Liver (tissue), 9 donors: ENCODE results near the gene IQCK. TPM values are rescaled to one million over a fixed set of nuclear protein-coding genes. Genes with fewer than 3 reads are reported as not detected.

Experiments
- DNase-seq: peaks from one replicate; pipeline ENCODE4 v3.0.0-alpha.2; 2017; ENCODE audit warnings: low spot score
- H3K27ac ChIP-seq, 2 donors: one replicate each; pipeline ENCODE4 v1.7.0; 2013; ENCODE audit warnings: inconsistent platforms in 2 of 2, low read length in 2 of 2, control low read depth in 1 of 2, low read depth in 1 of 2, mild to moderate bottlenecking in 1 of 2
- H3K27me3 ChIP-seq, 4 donors: one replicate each; pipeline versions ENCODE4 v1.6.1 to v1.7.0; 2013; ENCODE audit warnings: low read length in 3 of 4, inconsistent platforms in 1 of 4, mild to moderate bottlenecking in 1 of 4, moderate library complexity in 1 of 4; ENCODE audit not compliant: control insufficient read depth in 4 of 4, insufficient read depth in 4 of 4
- H3K36me3 ChIP-seq, 4 donors: one replicate each; pipeline versions ENCODE4 v1.6.1 to v1.7.0; 2013; ENCODE audit warnings: low read length in 3 of 4, mild to moderate bottlenecking in 3 of 4, low read depth in 1 of 4, moderate library complexity in 1 of 4; ENCODE audit not compliant: control insufficient read depth in 4 of 4, insufficient read depth in 3 of 4
- H3K4me1 ChIP-seq, 4 donors: one replicate each; pipeline versions ENCODE4 v1.6.1 to v1.7.0; 2013; ENCODE audit warnings: low read length in 3 of 4, mild to moderate bottlenecking in 3 of 4, moderate library complexity in 1 of 4; ENCODE audit not compliant: control insufficient read depth in 4 of 4, insufficient read depth in 4 of 4
- H3K4me3 ChIP-seq, 3 donors: one replicate each; pipeline versions ENCODE4 v1.6.1 to v1.7.0; 2013; ENCODE audit warnings: low read length in 3 of 3, control low read depth in 1 of 3, low read depth in 1 of 3, mild to moderate bottlenecking in 1 of 3
- H3K9ac ChIP-seq, 2 donors: one replicate each; pipeline ENCODE4 v1.7.0; 2013; ENCODE audit warnings: low read length in 2 of 2, mild to moderate bottlenecking in 2 of 2, moderate library complexity in 2 of 2, control low read depth in 1 of 2, low read depth in 1 of 2
- H3K9me3 ChIP-seq, 4 donors: one replicate each; pipeline versions ENCODE4 v1.6.1 to v1.7.0; 2013; ENCODE audit warnings: low read length in 3 of 4; ENCODE audit not compliant: control insufficient read depth in 4 of 4
- CTCF ChIP-seq: fragments of 150-350 bp; IDR thresholded peaks from 2 replicates; pipeline ENCODE4 v1.5.1; 2017; ENCODE audit warnings: improper control_type of control experiment, low read depth, low read length; ENCODE audit not compliant: missing input control
- EGR1 ChIP-seq, 2 donors: IDR thresholded peaks; 2 replicates each; pipeline ENCODE4 v1.6.1; 2016 to 2018; ENCODE audit warnings: antibody characterized with exemption in 2 of 2, low read depth in 2 of 2
- FOXA1 ChIP-seq: IDR thresholded peaks from 2 replicates; pipeline ENCODE4 v1.6.1; 2016; ENCODE audit warnings: antibody characterized with exemption
- FOXA2 ChIP-seq: IDR thresholded peaks from 2 replicates; pipeline ENCODE4 v1.6.1; 2016; ENCODE audit warnings: antibody characterized with exemption
- GABPA ChIP-seq, 2 donors: IDR thresholded peaks in 1 of 2; conservative IDR thresholded peaks in 1 of 2; 2 replicates each; pipeline ENCODE4 v1.6.1; 2016; ENCODE audit warnings: antibody characterized with exemption in 2 of 2, mild to moderate bottlenecking in 1 of 2, moderate library complexity in 1 of 2
- HNF4A ChIP-seq, 2 donors: conservative IDR thresholded peaks; 2 replicates each; pipeline ENCODE4 v1.6.1; 2016; ENCODE audit warnings: antibody characterized with exemption in 2 of 2, mild to moderate bottlenecking in 2 of 2
- HNF4G ChIP-seq: IDR thresholded peaks from 2 replicates; pipeline ENCODE4 v1.6.1; 2016; ENCODE audit warnings: antibody characterized with exemption
- JUND ChIP-seq, 2 donors: IDR thresholded peaks; 2 replicates each; pipeline ENCODE4 v1.6.1; 2016; ENCODE audit warnings: antibody characterized with exemption in 2 of 2
- MAX ChIP-seq: IDR thresholded peaks from 2 replicates; pipeline ENCODE4 v1.6.1; 2016; ENCODE audit warnings: antibody characterized with exemption
- NR2F2 ChIP-seq: IDR thresholded peaks from 2 replicates; pipeline ENCODE4 v1.6.1; 2016; ENCODE audit warnings: antibody characterized with exemption
- RAD21 ChIP-seq, 2 donors: IDR thresholded peaks; 2 replicates each; pipeline ENCODE4 v1.6.1; 2016; ENCODE audit warnings: antibody characterized with exemption in 2 of 2, mild to moderate bottlenecking in 2 of 2
- RXRA ChIP-seq, 2 donors: IDR thresholded peaks; 2 replicates each; pipeline ENCODE4 v1.6.1; 2017 to 2018; ENCODE audit warnings: antibody characterized with exemption in 2 of 2, mild to moderate bottlenecking in 1 of 2
- SP1 ChIP-seq: IDR thresholded peaks from 2 replicates; pipeline ENCODE4 v1.6.1; 2018; ENCODE audit warnings: antibody characterized with exemption, mild to moderate bottlenecking
- TAF1 ChIP-seq: conservative IDR thresholded peaks from 2 replicates; pipeline ENCODE4 v1.6.1; 2016; ENCODE audit warnings: antibody characterized with exemption, mild to moderate bottlenecking
- YY1 ChIP-seq: IDR thresholded peaks from 2 replicates; pipeline ENCODE4 v1.6.1; 2016; ENCODE audit warnings: antibody characterized with exemption, mild to moderate bottlenecking
- ZBTB33 ChIP-seq: IDR thresholded peaks from 2 replicates; pipeline ENCODE4 v1.6.1; 2016; ENCODE audit warnings: antibody characterized with exemption
- WGBS: extraction: QIAGEN DNeasy Blood & Tissue Kit; methylation state at CpG from one replicate; pipeline ENCODE4 v1.1.7; 2013; 5-methylcytosine and 5-hydroxymethylcytosine counted together
- polyA plus RNA-seq, 2 donors: library from polyadenylated mRNA; stranded (reverse) in 1 of 2; unstranded in 1 of 2; fragments of 200-250 nt in 1 of 2; fragments of >200 nt in 1 of 2; fragmentation: Nextera tagmentation in 1 of 2; extraction: Ambion mirVana in 1 of 2; gene quantifications; one replicate each; pipeline versions ENCODE4 v1.2.1 to v1.2.3, GENCODE V29; 2013 to 2015
- total RNA-seq, 2 donors: library from RNA; depleted of rRNA; stranded (reverse); fragments of >200 nt; gene quantifications; one replicate each; pipeline ENCODE4 v1.2.3, GENCODE V29; 2014
- TF ChIP-seq, protein P1 (sequence below): IDR thresholded peaks from 2 replicates; pipeline ENCODE4 v1.6.1; 2016; ENCODE audit warnings: antibody characterized with exemption, mild to moderate bottlenecking
- TF ChIP-seq, protein P2 (sequence below): IDR thresholded peaks from 2 replicates; pipeline ENCODE4 v1.6.1; 2016; ENCODE audit warnings: antibody characterized with exemption
- donor health status: healthy.
- donor health status: healthy.
- donor health status: healthy.
- donor health status: healthy.
- donor health status: healthy.

The IQCK gene
- total and polyA plus RNA-seq, 4 donors = 2.1 to 4.4 (median 2.9) TPM

- TF ChIP-seq RXRA (IDR thresholded peaks at IDR 0.05) = no peak
- no peak for TF ChIP-seq FOXA2
- no peak for TF ChIP-seq EGR1 (IDR thresholded peaks at IDR 0.05; ENCODE audit: low read depth in 2 of 2)
- TF ChIP-seq TAF1 = no peak
- TF ChIP-seq HNF4A (conservative IDR thresholded peaks at IDR 0.05) = no peak
These were observed 27.9 kb upstream of the IQCK start (continued) for GRCh38 chr16:19690196-19690595.

DNA sequence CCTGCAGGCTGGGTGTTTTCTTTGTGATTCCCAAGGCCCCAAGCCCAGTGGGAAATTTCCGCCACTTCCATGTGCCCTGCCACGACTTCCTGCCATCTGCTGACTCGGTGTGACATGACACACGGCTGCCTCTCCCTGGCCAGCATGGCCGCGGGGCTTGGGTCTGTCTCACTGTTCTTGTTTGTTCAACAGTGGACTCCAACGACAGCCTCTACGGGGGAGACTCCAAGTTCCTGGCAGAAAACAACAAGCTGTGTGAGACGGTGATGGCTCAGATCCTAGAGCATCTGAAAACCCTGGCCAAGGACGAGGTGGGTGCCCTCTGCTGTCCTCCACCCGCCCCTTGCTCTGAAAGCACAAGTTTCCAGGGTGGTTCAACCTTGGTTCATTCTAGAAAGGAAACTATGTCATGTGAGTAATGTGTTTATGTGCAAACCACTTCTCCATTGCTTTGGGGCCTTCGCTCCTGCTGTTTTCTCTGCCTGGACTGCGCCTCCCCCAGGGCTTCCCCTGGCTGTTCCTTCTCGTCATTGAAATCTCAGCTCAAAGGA, 26.8 kb upstream of the IQCK start:
- Histone ChIP-seq H3K9me3 (no peaks in the 10 kb centered on the region), H3K4me3 (no peak overlapping the region), H3K36me3 (peaks cover 3 to 21% (median 8%) of the 10 kb centered on the region in 4 donors), H3K9ac (no peak overlapping the region), H3K27me3 (no peaks in the 10 kb centered on the region), H3K4me1 (no peaks in the 10 kb centered on the region), H3K27ac (no peak overlapping the region)
- WGBS = 82% methylated on average over 14 of the region's 14 CpGs
- TF ChIP-seq JUND (IDR thresholded peaks at IDR 0.05) (no peak), FOXA1 (no peak), TAF1 (no peak), SP1 (no peak), RXRA (IDR thresholded peaks at IDR 0.05) (no peak), EGR1 (IDR thresholded peaks at IDR 0.05; ENCODE audit: low read depth in 2 of 2) (no peak), ZBTB33 (no peak), NR2F2 (no peak), MAX (no peak), HNF4G (no peak), FOXA2 (no peak), HNF4A (conservative IDR thresholded peaks at IDR 0.05) (no peak), YY1 (no peak), GABPA (IDR thresholded peaks at IDR 0.05 in 1 of 2, conservative IDR thresholded peaks at IDR 0.05 in 1 of 2) (no peak), CTCF (no peak), RAD21 (IDR thresholded peaks at IDR 0.05) (no peak)
- TF ChIP-seq, protein P1, sequence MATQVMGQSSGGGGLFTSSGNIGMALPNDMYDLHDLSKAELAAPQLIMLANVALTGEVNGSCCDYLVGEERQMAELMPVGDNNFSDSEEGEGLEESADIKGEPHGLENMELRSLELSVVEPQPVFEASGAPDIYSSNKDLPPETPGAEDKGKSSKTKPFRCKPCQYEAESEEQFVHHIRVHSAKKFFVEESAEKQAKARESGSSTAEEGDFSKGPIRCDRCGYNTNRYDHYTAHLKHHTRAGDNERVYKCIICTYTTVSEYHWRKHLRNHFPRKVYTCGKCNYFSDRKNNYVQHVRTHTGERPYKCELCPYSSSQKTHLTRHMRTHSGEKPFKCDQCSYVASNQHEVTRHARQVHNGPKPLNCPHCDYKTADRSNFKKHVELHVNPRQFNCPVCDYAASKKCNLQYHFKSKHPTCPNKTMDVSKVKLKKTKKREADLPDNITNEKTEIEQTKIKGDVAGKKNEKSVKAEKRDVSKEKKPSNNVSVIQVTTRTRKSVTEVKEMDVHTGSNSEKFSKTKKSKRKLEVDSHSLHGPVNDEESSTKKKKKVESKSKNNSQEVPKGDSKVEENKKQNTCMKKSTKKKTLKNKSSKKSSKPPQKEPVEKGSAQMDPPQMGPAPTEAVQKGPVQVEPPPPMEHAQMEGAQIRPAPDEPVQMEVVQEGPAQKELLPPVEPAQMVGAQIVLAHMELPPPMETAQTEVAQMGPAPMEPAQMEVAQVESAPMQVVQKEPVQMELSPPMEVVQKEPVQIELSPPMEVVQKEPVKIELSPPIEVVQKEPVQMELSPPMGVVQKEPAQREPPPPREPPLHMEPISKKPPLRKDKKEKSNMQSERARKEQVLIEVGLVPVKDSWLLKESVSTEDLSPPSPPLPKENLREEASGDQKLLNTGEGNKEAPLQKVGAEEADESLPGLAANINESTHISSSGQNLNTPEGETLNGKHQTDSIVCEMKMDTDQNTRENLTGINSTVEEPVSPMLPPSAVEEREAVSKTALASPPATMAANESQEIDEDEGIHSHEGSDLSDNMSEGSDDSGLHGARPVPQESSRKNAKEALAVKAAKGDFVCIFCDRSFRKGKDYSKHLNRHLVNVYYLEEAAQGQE = no peak
- TF ChIP-seq, protein P2, sequence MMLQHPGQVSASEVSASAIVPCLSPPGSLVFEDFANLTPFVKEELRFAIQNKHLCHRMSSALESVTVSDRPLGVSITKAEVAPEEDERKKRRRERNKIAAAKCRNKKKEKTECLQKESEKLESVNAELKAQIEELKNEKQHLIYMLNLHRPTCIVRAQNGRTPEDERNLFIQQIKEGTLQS = no peak
- no peak for DNase-seq
